OCI-LY1 (cell line): ENCODE measurements around the gene MYD88.

Experiments used
- EZH2 ChIP-seq: fragments of 200-600 bp; sonication (generic), shearing (Covaris generic); IDR thresholded peaks from 2 replicates; pipeline ENCODE4 v1.8.0; 2017; ENCODE audit warnings: borderline replicate concordance, mixed run types, mild to moderate bottlenecking, antibody characterized with exemption, low read length, moderate library complexity, mixed read lengths
- TF ChIP-seq, protein P1 (sequence below): fragments of 200-600 bp; sonication (generic), shearing (Covaris generic); IDR thresholded peaks from 2 replicates; pipeline ENCODE4 v1.5.1; 2017; ENCODE audit warnings: mild to moderate bottlenecking, antibody characterized with exemption, low read length, moderate library complexity, mixed read lengths

- TF ChIP-seq, protein P1, sequence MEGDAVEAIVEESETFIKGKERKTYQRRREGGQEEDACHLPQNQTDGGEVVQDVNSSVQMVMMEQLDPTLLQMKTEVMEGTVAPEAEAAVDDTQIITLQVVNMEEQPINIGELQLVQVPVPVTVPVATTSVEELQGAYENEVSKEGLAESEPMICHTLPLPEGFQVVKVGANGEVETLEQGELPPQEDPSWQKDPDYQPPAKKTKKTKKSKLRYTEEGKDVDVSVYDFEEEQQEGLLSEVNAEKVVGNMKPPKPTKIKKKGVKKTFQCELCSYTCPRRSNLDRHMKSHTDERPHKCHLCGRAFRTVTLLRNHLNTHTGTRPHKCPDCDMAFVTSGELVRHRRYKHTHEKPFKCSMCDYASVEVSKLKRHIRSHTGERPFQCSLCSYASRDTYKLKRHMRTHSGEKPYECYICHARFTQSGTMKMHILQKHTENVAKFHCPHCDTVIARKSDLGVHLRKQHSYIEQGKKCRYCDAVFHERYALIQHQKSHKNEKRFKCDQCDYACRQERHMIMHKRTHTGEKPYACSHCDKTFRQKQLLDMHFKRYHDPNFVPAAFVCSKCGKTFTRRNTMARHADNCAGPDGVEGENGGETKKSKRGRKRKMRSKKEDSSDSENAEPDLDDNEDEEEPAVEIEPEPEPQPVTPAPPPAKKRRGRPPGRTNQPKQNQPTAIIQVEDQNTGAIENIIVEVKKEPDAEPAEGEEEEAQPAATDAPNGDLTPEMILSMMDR: no peak
- TF ChIP-seq EZH2: no peak
Observed at GRCh38 chr3:38102444-38102814, 36.0 kb upstream of the MYD88 start.
